ENCODE measurements around the gene ZHX3. TPM values are rescaled to one million over a fixed set of nuclear protein-coding genes. Genes with fewer than 3 reads are reported as not detected.

The ZHX3 gene
- polyA plus RNA-seq, 3 donors: 0.58 to 3.2 (median 1.1) TPM

DNA sequence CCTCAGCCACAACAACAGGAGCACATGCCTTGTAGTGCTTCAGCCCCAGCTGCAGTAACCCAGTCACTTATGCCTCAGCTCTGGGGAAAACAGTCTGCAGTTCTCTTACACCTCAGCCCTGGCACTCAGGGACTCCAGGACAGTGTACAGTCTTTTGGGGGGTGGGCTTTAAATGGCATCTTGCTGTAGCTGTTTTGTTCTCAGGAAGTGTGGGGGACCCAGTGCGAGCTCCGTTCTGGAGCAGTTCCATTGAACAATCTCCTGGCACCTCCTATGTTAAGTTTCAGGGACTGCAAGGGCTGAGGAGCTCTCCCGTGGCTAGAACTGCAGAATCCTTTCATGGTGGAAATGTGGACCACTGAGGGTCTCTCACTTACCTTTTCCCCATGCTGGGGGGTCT, 125.0 kb downstream of the ZHX3 start:
- Histone ChIP-seq H3K9me3 (replicated peaks in 1 of 2; ENCODE audit: control insufficient read depth in 1 of 2, insufficient read depth in 1 of 2, low read length in 2 of 2) (peaks cover 6 to 18% of the 10 kb centered on the region in 2 donors), H3K4me1 (ENCODE audit: control insufficient read depth in 1 of 2, insufficient read depth in 2 of 2, low read length in 2 of 2) (no peaks in the 10 kb centered on the region), H4K20me1 (ENCODE audit: insufficient read depth, low read length) (no peaks in the 10 kb centered on the region), H3K27me3 (ENCODE audit: control insufficient read depth in 2 of 2, insufficient read depth in 2 of 2, low read length in 2 of 2) (no peaks in the 10 kb centered on the region), H3K4me2 (replicated peaks; ENCODE audit: extremely low read depth, low read length, poor library complexity, severe bottlenecking) (no peak overlapping the region), H3K9ac (ENCODE audit: insufficient read depth, low read length, poor library complexity, severe bottlenecking) (no peak overlapping the region), H3K79me2 (ENCODE audit: insufficient read depth, low read length) (no peaks in the 10 kb centered on the region), H3K4me3 (replicated peaks in 1 of 3; ENCODE audit: low read depth in 2 of 3, low read length in 3 of 3) (no peak overlapping the region), H2AFZ (ENCODE audit: insufficient read depth, low read depth, low read length, poor library complexity, severe bottlenecking) (no peak overlapping the region), H3K36me3 (replicated peaks in 1 of 2; ENCODE audit: control insufficient read depth in 1 of 2, insufficient read depth in 2 of 2, low read length in 2 of 2) (no peaks in the 10 kb centered on the region), H3K27ac (ENCODE audit: low read depth in 1 of 2, low read length in 2 of 2) (no peak overlapping the region)
- intact Hi-C loops (cut with micrococcal nuclease): no loop called here
- Mint-ChIP-seq H3K27ac (no peak overlapping the region), H3K4me3 (no peak overlapping the region), H3K27me3 (ENCODE audit: low read depth in 3 of 3) (peaks cover 0 to 7% (median 1%) of the 10 kb centered on the region in 3 donors), H3K4me1 (no peaks in the 10 kb centered on the region), H3K9me3 (peaks cover 25 to 40% (median 34%) of the 10 kb centered on the region in 7 donors), H3K36me3 (peaks cover 0 to 7% of the 10 kb centered on the region in 2 donors)
- TF ChIP-seq, protein P1, sequence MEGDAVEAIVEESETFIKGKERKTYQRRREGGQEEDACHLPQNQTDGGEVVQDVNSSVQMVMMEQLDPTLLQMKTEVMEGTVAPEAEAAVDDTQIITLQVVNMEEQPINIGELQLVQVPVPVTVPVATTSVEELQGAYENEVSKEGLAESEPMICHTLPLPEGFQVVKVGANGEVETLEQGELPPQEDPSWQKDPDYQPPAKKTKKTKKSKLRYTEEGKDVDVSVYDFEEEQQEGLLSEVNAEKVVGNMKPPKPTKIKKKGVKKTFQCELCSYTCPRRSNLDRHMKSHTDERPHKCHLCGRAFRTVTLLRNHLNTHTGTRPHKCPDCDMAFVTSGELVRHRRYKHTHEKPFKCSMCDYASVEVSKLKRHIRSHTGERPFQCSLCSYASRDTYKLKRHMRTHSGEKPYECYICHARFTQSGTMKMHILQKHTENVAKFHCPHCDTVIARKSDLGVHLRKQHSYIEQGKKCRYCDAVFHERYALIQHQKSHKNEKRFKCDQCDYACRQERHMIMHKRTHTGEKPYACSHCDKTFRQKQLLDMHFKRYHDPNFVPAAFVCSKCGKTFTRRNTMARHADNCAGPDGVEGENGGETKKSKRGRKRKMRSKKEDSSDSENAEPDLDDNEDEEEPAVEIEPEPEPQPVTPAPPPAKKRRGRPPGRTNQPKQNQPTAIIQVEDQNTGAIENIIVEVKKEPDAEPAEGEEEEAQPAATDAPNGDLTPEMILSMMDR (IDR thresholded peaks at IDR 0.05): no peak
- DNase-seq: no peak
- WGBS (ENCODE audit: insufficient coverage): 94% methylated on average over 2 of the region's 3 CpGs

DNA sequence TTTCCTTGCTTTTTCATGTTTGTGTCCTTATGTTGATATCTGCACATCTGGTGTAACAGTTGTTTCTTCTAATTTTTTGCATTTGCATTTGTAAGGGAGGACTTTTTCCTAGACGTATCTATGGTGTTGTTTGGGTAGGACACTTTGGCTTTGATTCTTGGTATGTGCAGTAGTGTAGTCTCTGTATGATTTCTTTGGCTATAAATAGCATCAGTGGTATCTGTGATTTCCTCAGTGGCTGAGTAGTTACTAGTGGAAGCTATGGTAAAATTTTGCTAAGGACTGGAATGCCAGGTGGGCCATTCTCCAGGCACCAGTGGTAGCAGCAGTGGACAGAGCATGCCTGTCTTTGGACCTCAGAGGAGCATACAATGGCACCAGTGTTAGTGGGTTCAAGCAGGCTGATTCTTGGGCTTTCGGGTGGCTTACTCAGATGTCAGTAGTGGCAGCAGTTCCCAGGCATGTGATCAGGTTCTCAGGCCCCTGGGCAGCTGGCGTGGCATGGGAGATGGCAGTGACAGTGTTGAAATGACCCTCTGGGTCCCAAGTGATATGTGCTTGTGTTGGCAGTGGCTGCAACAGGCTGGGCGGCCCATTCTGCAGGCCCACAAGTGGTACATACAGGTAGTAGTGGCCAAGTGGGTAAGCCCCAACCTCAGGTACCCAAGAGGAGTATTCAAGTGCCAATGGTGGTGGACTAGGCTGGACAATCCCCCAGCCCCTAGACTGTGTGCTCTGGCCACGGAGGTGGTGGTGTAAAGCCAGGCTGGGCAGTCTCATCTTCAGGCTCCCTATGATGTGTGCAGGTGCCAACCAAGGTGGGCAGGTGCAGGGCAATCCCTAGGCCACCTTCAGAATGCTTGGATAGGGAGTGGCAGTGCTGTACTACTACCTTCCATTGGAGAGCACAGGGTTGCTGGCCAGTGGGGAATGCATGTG, 125.7 kb downstream of the ZHX3 start:
- Mint-ChIP-seq H3K4me1 (no peaks in the 10 kb centered on the region), H3K27ac (no peak overlapping the region), H3K27me3 (ENCODE audit: low read depth in 3 of 3) (peaks cover under 1 to 7% (median 1%) of the 10 kb centered on the region in 3 donors), H3K4me3 (no peak overlapping the region), H3K9me3 (peaks cover 25 to 40% (median 34%) of the 10 kb centered on the region in 7 donors), H3K36me3 (peaks cover 0 to 7% of the 10 kb centered on the region in 2 donors)
- H3K36me3 ChIP-seq (replicated peaks in 1 of 2; ENCODE audit: control insufficient read depth in 1 of 2, insufficient read depth in 2 of 2, low read length in 2 of 2): no peaks in the 10 kb centered on the region
- no peak overlapping the region for H3K4me2 ChIP-seq (replicated peaks; ENCODE audit: extremely low read depth, low read length, poor library complexity, severe bottlenecking)
- no peak overlapping the region for H3K9ac ChIP-seq (ENCODE audit: insufficient read depth, low read length, poor library complexity, severe bottlenecking)
- no peaks in the 10 kb centered on the region for H3K79me2 ChIP-seq (ENCODE audit: insufficient read depth, low read length)
- no peaks in the 10 kb centered on the region for H3K4me1 ChIP-seq (ENCODE audit: control insufficient read depth in 1 of 2, insufficient read depth in 2 of 2, low read length in 2 of 2)
- H4K20me1 ChIP-seq (ENCODE audit: insufficient read depth, low read length): no peaks in the 10 kb centered on the region
- no peak overlapping the region for H3K27ac ChIP-seq (ENCODE audit: low read depth in 1 of 2, low read length in 2 of 2)
- TF ChIP-seq, protein P1 (IDR thresholded peaks at IDR 0.05): no peak
- no peak overlapping the region for H3K4me3 ChIP-seq (replicated peaks in 1 of 3; ENCODE audit: low read depth in 2 of 3, low read length in 3 of 3)
- intact Hi-C loops (cut with micrococcal nuclease): no loop called here
- 95% methylated on average over 5 of the region's 5 CpGs for WGBS (ENCODE audit: insufficient coverage)
- no peaks in the 10 kb centered on the region for H3K27me3 ChIP-seq (ENCODE audit: control insufficient read depth in 2 of 2, insufficient read depth in 2 of 2, low read length in 2 of 2)
- DNase-seq: no peak
- H2AFZ ChIP-seq (ENCODE audit: insufficient read depth, low read depth, low read length, poor library complexity, severe bottlenecking): no peak overlapping the region
- H3K9me3 ChIP-seq (replicated peaks in 1 of 2; ENCODE audit: control insufficient read depth in 1 of 2, insufficient read depth in 1 of 2, low read length in 2 of 2): peaks cover 6 to 18% of the 10 kb centered on the region in 2 donors

Data from CD14-positive monocyte (primary cell).